NCI-H460 (cell line): Measurements from ENCODE around the gene C13orf46. TPM values are rescaled to one million over a fixed set of nuclear protein-coding genes. Genes with fewer than 3 reads are reported as not detected.
A peak's percentile ranks its signal among the peaks of the same experiment; 100 is the strongest.

ENCODE experiments used
- DNase-seq: peaks from one replicate; pipeline ENCODE4 v3.0.0-alpha.2; 2016; ENCODE audit warnings: low read depth; ENCODE audit errors: extremely low read depth
- total RNA-seq: library from RNA; depleted of rRNA; stranded (reverse); fragments of >200 nt; shearing (Covaris generic); gene quantifications from 2 replicates; pipeline ENCODE4 v1.2.3, GENCODE V29; 2014

C13orf46 gene
- total RNA-seq, 1 experiment from 2014 or later = not detected

DNA sequence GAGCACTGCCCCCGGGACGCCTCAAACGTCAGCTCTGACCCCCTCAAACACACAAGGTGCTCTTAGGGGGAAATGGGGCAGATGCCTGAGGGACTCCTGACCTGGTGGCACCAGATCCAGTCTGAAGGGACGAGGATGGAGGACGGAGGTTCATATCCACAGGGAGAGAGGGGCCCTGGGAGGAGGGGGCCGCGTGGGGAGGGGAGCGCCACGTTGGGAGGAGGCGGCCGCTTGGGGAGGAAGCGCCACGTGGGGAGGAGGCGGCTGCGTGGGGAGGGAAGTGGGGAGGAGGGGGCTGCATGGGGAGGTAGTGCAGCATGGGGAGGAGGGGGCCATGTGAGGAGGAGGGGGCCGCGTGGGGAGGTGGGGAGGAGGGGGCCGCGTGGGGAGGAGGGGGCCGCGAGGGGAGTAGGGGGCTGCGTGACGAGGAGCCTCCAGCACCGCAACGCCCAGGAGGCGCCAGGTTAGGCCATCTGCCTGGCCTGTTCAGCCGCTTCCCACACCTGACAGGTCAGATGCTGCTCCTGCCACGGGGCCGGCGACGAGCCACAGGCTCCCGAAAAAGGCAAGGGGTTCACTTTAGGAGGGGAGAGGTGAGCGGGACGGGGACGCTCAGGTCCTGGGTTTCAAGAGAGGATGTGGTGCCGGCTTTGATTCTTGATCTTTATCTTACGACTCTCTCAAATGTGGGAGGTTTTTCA, 36.7 kb upstream of the C13orf46 start:
- no peak for DNase-seq

- no peak for DNase-seq
Measured at GRCh38 chr13:114009590-114010400, 35.9 kb upstream of the C13orf46 start.

DNA sequence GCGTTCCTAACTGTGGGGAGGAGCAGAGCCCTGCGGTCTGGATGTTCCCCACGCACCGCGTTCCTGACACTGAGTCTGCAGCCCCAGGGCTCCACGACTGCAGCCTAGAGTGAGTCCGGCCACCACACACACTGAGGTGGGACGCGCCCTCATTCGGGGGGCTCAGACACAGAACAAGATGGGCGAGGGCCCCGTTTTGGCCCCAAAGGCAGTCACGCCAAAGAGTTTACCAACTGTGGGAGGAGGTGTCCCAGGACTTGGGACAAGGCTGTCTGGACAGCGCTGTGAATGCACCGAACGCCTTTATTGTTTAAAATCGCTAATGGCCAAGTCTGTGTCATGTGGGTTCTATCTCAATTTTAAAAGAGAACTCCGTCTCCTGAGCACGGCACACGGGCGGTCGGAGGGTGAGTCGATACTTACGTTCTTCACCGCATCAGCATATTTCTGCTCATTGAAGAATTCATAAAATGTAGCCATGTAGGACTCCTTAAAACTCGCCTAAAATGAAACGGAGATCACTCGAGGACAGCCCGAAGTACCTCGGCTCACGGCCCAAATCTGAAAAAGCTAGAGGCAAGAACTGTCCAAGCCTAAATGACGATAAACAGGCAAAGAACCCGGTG, 35.2 kb upstream of the C13orf46 start:
- no peak for DNase-seq

DNA sequence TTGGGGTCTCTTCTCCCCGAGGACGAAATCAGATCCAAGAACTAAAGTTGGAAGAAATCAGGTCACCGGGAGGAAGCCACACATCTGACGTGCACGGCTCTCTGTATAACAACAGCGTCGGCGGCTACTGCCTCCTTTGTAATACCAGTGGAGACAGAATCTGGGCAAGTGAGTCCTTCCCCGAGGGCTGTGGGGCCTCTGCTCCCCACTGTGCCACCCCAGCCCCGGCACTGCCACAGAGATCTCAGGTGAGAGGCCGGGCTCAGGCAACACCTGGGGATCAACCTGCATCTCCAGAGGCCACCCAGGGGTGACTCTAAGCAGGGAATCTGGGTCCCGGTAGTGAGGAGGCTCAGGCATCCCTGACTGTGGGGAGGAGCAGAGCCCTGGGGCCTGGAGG, 33.7 kb upstream of the C13orf46 start:
- DNase-seq = no peak

DNA sequence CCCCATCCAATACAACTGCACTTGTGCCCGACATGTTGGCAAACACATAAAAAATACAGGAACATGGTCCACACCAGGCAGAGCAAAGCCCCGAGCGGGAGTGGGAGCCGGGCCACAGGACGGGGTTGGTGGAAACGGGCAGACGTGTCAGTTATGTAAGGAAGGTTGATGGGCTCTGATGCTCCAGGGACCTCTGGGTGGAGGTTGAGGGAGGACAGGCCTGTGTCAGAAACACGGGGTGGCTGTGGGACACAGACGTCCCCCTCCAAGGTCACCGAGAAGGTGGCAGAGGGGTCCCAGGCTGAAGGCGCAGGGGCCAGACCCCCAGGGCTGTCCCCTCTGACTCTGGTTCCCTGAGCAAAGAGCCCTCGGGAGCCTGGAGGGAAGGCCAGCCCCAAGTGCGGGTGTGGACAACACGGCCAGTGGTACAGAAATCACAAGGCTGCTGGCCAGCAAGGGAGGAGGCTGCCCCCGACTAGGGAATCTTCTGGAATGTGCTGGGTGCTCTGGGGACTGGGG, 31.4 kb upstream of the C13orf46 start:
- DNase-seq = no peak

DNA sequence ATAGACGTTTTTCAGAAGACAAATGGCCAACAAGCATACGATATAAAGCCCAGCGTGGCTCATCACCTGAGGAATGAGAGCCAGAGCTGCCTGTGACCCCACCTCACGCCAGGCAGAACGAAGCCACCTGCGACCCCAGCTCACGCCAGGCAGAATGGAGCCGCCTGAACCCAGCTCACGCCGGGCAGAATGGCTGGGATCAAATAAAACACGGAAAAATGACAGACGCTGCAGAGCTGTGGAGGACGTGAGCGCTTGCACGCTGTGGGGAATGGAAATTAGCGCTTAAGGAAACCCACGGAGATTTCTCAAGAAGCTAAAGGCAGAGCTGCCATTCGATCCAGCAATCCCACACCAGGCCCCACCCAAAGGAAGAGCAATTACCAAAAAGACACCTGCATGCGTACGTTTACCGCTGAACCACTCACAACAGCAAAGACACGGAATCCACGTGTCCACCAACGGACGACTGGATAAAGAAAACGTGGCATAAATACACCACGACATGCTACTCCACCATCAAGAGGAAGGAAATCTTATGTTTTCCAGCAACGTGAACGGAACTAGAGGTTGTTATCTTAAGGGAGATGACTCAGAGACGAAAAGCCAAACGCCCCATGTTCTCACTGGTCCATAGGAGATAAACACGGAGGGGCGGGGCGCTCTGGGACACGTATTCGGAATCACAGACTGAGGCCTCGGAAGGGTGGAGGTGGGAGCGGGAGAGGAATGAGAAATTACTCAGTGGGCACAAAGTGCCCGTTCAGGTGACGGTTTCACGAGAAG, 30.7 kb upstream of the C13orf46 start:
- DNase-seq = peak; percentile 73

DNA sequence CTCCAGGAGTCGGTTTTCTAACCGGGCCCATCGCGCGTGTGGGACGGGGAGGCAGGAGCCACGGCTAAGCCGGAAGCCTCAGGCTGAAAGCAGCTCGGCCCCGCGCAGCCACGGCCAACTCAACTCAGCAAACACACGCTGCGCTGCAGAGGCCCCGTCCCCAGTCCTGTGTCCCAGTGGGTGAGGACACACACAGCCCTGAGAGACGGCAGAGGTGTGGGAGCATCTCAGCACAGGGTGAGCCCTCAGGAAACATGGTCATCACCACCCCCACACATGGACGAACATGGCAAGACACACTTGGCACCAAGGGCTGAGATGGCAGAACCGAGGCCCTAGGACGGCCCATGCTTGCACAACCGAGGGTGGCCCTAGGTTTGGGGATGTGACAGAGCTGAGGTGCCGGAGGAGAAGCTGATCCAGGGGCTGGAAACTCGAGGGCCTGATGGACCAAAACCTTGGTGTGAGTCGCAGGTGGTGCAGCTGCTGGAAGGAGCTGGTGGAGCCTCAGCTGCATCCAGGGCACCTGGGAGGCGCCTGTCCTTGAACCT, 29.0 kb upstream of the C13orf46 start:
- DNase-seq = no peak

DNA sequence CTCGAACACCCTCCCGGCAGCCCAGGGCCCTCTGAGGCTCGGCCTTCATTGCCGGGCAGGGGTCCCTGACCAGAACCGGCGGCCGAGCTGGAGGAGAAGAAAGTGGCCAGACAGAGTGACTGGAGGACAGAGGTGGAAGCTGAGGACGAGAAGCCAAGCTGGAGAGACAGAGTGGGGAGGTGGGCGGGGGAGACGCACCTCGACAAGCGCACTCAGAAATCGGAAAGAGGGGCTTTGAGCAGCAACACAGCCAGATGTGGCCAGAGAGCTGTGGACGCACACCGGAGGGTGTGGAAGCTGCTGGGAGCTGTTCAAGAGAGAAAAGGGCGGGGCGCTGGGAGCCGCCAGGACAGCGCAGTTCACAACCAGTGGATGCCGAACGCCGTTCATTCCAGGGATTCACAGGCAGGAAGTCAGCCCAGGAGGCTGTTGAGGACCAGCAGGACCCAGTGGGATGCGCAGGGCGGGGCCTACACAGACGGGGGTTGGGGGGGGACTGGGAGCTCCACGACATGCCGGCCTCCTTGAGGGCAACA, 28.2 kb upstream of the C13orf46 start:
- DNase-seq = no peak

- DNase-seq = no peak
Measured at GRCh38 chr13:114001331-114002008, 27.6 kb upstream of the C13orf46 start.

- DNase-seq = no peak
Measured at GRCh38 chr13:114000151-114001040, 26.5 kb upstream of the C13orf46 start.

GRCh38 chr13:113999618-113999910, 25.7 kb upstream of the C13orf46 start:
- no peak for DNase-seq

DNA sequence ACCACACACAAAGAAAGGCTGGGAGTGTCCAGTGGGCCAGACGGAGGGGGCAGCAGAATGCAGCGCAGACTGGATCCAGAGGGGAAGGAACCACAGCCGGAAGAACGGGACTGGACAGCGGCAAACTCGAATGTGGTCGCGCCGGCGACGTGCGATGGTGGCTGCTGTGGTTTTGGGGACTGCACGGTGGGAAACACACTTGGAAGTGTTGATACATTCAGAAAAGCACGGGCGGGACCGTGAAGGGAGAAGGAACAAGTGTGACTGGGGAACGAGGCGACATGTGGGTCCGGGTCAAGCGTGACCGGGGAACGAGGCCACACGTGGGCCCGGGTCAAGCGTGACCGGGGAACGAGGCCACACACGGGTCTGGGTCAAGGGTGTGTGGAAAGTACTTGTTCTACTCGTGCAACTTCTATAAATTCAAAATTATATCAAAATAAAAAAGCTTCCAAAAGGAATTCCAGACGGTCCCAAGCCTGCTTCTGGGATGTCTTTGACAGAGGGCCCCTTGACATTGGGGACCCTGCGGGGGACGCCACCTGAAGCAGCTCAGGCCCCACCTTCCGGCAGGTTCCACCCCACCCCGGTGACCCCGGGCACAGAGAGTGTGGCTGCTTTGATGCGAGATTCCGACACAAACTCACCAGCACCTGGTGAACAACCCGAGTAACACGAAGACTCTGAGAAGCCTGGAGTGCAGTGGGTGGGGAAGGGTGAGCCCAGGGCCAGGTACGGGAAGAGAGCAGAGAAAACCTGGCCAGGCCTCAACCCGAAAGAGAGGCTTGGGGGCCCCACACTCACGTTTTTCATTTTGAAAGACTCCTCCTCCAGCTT, 25.1 kb upstream of the C13orf46 start:
- DNase-seq = no peak

DNA sequence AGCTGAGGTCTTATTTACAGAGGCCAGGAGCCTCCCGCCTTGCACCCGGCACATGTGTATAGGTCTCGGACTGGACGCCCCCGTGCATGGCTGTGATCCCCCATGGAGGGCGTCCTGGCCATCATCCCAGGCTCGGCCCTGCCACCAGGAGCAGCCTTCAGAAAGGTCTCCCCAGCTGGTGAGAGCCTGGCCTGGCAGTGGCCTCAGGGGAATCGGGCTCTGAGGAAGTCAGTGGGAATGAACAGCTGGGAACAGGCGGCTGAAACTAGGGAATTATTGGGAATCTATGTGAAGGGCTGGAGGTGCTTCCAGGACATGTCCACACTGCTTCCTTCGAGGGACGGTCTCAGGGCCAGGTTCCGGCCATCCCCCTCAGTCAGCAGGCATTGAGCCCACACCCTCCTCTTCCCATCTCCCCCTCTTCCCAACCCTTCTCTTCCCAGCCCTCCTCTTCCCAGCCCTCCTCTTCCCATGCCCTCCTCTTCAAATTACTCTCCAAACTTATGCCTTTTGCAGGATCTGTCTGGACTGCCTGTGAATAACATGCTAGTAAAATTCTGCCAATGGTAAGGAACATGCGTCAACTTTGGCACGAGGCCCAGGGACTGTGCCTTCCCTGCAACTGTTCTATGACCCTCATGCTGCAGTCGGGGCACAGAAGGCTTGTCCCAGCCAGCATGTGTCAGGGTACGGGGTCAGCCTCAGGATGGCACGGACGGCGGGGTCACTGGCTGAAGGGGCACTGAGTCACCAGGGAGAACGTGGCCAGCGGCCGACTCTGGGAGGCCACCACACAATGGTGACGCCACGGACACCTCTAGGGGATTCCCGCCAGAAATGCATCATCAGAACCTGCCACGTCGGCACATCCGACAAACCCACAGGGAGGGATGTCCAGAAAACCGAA, 24.2 kb upstream of the C13orf46 start:
- no peak for DNase-seq

DNA sequence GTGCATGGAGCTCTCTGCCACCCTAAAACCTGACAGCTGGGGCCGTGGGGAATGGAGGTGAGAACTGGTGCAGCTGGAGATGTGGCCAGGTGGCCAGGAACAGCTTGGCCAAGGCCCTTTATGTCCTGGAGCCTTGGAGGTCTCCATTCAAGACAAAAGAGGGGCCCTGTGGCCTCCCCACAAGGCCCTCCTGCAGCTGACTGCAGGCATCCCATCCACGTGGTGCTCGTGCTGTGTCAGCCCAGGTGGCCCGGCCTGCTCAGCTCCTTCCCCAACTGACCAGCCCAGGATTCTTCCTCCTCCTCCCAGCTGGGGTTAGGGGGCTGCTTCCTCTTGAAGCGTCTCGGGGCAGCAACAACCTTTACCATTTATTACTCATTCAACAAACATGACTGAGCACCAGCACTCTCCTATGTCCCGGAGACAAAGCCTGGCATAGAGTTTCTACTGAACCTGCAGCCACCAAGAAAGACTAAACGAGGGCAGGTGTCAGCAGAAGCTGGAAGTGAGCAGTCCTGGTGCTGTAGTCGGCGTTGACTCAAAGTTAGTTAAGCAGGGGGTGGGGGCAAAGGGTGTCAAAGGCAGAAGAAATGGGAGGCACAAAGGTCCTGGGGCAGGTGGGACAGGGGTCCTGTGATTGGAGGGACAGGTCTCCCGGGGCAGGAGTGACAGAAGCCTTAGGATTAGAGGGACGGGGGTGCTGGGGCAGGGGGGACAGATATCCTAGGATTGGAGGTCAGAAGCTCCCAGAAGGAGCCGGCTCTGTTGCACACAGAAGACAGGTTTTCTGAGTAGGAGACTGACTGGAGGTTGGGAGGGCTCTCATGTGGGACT, 23.3 kb upstream of the C13orf46 start:
- DNase-seq = no peak

- no peak for DNase-seq
Measured at GRCh38 chr13:113996081-113996911, 22.4 kb upstream of the C13orf46 start.
